Smooth muscle cell (in vitro differentiated cells): Measurements from ENCODE around the gene DEPDC5. TPM values are rescaled to one million over a fixed set of nuclear protein-coding genes. Genes with fewer than 3 reads are reported as not detected.

Experiments used
- DNase-seq: peaks from one replicate; lab custom pipeline; 2025; ENCODE audit not compliant: unreplicated experiment; lab: John Stamatoyannopoulos, UW
- H2AFZ ChIP-seq: fragments of 200-600 bp; sonication (generic); 2 replicates; pipeline ENCODE4 v1.6.0; 2016; ENCODE audit warnings: antibody characterized with exemption, low read depth, mild to moderate bottlenecking
- H3F3A ChIP-seq: fragments of 200-600 bp; sonication (generic); 2 replicates; pipeline ENCODE4 v1.6.0; 2017; ENCODE audit warnings: antibody characterized with exemption, low read depth
- H3K27ac ChIP-seq: fragments of 200-600 bp; sonication (generic); 2 replicates; pipeline ENCODE4 v1.5.1; 2016; ENCODE audit warnings: low read depth, mild to moderate bottlenecking
- H3K27me3 ChIP-seq: fragments of 200-600 bp; sonication (generic); 2 replicates; pipeline ENCODE4 v1.6.1; 2016; ENCODE audit warnings: low read depth, mild to moderate bottlenecking
- H3K36me3 ChIP-seq: fragments of 200-600 bp; sonication (generic); 2 replicates; pipeline ENCODE4 v1.5.1; 2016; ENCODE audit warnings: low read depth
- H3K4me1 ChIP-seq: fragments of 200-600 bp; sonication (generic); 2 replicates; pipeline ENCODE4 v1.5.1; 2016; ENCODE audit warnings: low read depth
- H3K4me2 ChIP-seq: fragments of 200-600 bp; sonication (generic); 2 replicates; pipeline ENCODE4 v1.6.0; 2016; ENCODE audit warnings: mild to moderate bottlenecking
- H3K4me3 ChIP-seq: fragments of 200-600 bp; sonication (generic); 2 replicates; pipeline ENCODE4 v1.5.1; 2016; ENCODE audit warnings: mild to moderate bottlenecking
- H3K79me2 ChIP-seq: fragments of 200-600 bp; sonication (generic); 2 replicates; pipeline ENCODE4 v1.6.0; 2016; ENCODE audit warnings: low read depth, mild to moderate bottlenecking
- H3K9ac ChIP-seq: fragments of 200-600 bp; sonication (generic); 2 replicates; pipeline ENCODE4 v1.6.0; 2016; ENCODE audit warnings: low read depth
- H3K9me3 ChIP-seq: fragments of 200-600 bp; sonication (generic); replicated peaks from 2 replicates; pipeline ENCODE4 v1.5.1; 2016; ENCODE audit warnings: low read depth
- H4K20me1 ChIP-seq: fragments of 200-600 bp; sonication (generic); 2 replicates; pipeline ENCODE4 v1.6.0; 2016; ENCODE audit warnings: low read depth
- CTCF ChIP-seq: fragments of 200-600 bp; sonication (generic); IDR thresholded peaks from 2 replicates; pipeline ENCODE4 v1.5.1; 2017; ENCODE audit warnings: borderline replicate concordance, mild to moderate bottlenecking, antibody characterized with exemption; ENCODE audit not compliant: insufficient read depth, poor library complexity, severe bottlenecking
- WGBS: methylation state at CpG from one replicate; pipeline ENCODE4 v1.1.7; 2016; ENCODE audit warnings: low lambda C conversion rate; 5-methylcytosine and 5-hydroxymethylcytosine counted together
- polyA plus RNA-seq: library from polyadenylated mRNA; unstranded; fragments of >200 nt; fragmentation: Nextera tagmentation; extraction: Ambion mirVana; gene quantifications from 2 replicates; pipeline ENCODE4 v1.2.1, GENCODE V29; 2016
- total RNA-seq: library from RNA; depleted of rRNA; stranded (reverse); fragments of >200 nt; gene quantifications from 2 replicates; pipeline ENCODE4 v1.2.3, GENCODE V29; 2014

DEPDC5 gene
- total and polyA plus RNA-seq, 2 experiments from 2014 or later, result 8.5 to 11.6 TPM

- Histone ChIP-seq H4K20me1 (no peaks in the 10 kb centered on the region), H3K27ac (no peak overlapping the region), H3K4me2 (no peak overlapping the region), H3K27me3 (no peaks in the 10 kb centered on the region), H3K36me3 (no peaks in the 10 kb centered on the region), H3K4me1 (no peaks in the 10 kb centered on the region), H3F3A (no peaks in the 10 kb centered on the region), H2AFZ (no peak overlapping the region), H3K9me3 (no peaks in the 10 kb centered on the region), H3K9ac (no peak overlapping the region), H3K79me2 (no peaks in the 10 kb centered on the region), H3K4me3 (no peak overlapping the region)
- 100% methylated on average over 2 of the region's 2 CpGs for WGBS
- TF ChIP-seq CTCF, result no peak
- DNase-seq, result no peak
These were observed 145.1 kb downstream of the DEPDC5 start for GRCh38 chr22:31898926-31899325.

GRCh38 chr22:31899669-31900068 lies 145.8 kb downstream of the DEPDC5 start:
- no peak overlapping the region for H3K9ac ChIP-seq
- no peaks in the 10 kb centered on the region for H3F3A ChIP-seq
- no peaks in the 10 kb centered on the region for H3K79me2 ChIP-seq
- no peak overlapping the region for H2AFZ ChIP-seq
- no peaks in the 10 kb centered on the region for H3K4me1 ChIP-seq
- no peaks in the 10 kb centered on the region for H3K9me3 ChIP-seq
- no peak for TF ChIP-seq CTCF
- no peaks in the 10 kb centered on the region for H4K20me1 ChIP-seq
- H3K4me3 ChIP-seq, result no peak overlapping the region
- DNase-seq, result no peak
- no peak overlapping the region for H3K4me2 ChIP-seq
- H3K36me3 ChIP-seq, result no peaks in the 10 kb centered on the region
- H3K27me3 ChIP-seq, result no peaks in the 10 kb centered on the region
- 92% methylated on average over 4 of the region's 4 CpGs for WGBS
- no peak overlapping the region for H3K27ac ChIP-seq

- H3K9ac ChIP-seq, result no peak overlapping the region
- H3K4me3 ChIP-seq, result no peak overlapping the region
- no peaks in the 10 kb centered on the region for H3K79me2 ChIP-seq
- DNase-seq, result no peak
- no peak overlapping the region for H3K27ac ChIP-seq
- H3K36me3 ChIP-seq, result no peaks in the 10 kb centered on the region
- 99% methylated on average over 6 of the region's 6 CpGs for WGBS
- no peak overlapping the region for H2AFZ ChIP-seq
- no peaks in the 10 kb centered on the region for H3K27me3 ChIP-seq
- no peaks in the 10 kb centered on the region for H3F3A ChIP-seq
- H3K4me1 ChIP-seq, result no peaks in the 10 kb centered on the region
- no peak overlapping the region for H3K4me2 ChIP-seq
- H4K20me1 ChIP-seq, result no peaks in the 10 kb centered on the region
- no peak for TF ChIP-seq CTCF
- no peaks in the 10 kb centered on the region for H3K9me3 ChIP-seq
These were observed 147.7 kb downstream of the DEPDC5 start for GRCh38 chr22:31901388-31902137.

GRCh38 chr22:31904651-31905050 lies 150.8 kb downstream of the DEPDC5 start:
- Histone ChIP-seq H3K4me1 (no peaks in the 10 kb centered on the region), H3K9me3 (no peaks in the 10 kb centered on the region), H3K27ac (no peak overlapping the region), H3K4me2 (no peak overlapping the region), H3K36me3 (no peaks in the 10 kb centered on the region), H4K20me1 (no peaks in the 10 kb centered on the region), H3K79me2 (no peaks in the 10 kb centered on the region), H3F3A (no peaks in the 10 kb centered on the region), H2AFZ (no peak overlapping the region), H3K4me3 (no peak overlapping the region), H3K27me3 (no peaks in the 10 kb centered on the region), H3K9ac (no peak overlapping the region)
- WGBS, result 98% methylated on average over 3 of the region's 3 CpGs
- DNase-seq, result no peak
- no peak for TF ChIP-seq CTCF
